ENCODE data around the gene NMT1. TPM values are rescaled to one million over a fixed set of nuclear protein-coding genes. Genes with fewer than 3 reads are reported as not detected.
"Not testable (repeated sequence)": the region's sequence is repeated elsewhere in the genome, so short reads cannot be mapped to it uniquely, and the experiment has no call there.

The NMT1 gene
- polyA plus RNA-seq, 1 of the 3 experiments (the other 2 are of a cell fraction), result 30.1 TPM

DNA sequence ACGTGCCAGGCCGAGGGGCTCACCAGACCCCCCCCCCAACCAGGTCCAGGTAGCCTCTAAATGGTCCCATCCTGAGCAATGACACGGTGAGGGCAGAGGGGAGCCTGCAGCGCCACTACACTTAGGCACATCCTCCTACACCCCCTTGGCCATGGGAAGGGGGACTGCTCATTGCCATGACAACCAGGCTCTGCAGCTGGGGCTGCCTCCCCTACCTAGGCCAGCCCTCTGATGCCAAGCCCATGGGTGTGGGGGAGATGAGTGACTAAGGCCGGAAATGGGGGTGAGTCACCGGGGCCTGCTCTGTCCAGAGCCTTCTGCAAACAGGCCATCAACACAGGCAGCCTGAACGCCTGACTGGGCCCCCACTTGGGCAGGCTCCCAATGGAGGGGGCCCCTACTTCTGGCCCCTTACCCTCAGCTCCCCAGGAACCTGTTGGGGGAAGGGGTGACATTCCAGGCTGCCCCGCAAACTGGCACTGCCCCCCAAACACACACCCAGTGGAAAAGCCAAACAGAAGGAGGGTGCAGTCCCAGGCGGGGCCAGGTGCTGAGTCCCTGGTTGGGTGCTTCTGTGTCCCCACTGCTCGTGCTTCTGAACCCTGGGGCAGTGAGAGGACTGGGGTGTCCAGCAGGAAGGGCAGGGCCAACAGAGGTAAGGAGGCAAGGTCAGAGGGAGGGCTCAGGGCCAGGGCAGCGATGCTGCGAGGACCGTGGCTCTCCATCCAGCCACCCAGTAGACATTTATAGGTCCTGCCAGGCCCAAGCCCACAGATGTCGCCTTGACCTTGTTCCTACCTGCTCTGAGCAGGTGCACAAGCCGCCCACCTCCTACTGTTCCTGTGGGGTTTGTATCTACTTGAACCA, 63.0 kb downstream of the NMT1 start (continued):
- TF ChIP-seq TAF1 (IDR thresholded peaks at IDR 0.05; ENCODE audit: borderline replicate concordance, low read depth, low read length) (no peak), EZH2phosphoT487 (IDR thresholded peaks at IDR 0.05; ENCODE audit: borderline replicate concordance, low read depth) (no peak), GATA2 (CRISPR knock-in tag; IDR thresholded peaks at IDR 0.05) (no peak), FOSL2 (IDR thresholded peaks at IDR 0.05; ENCODE audit: borderline replicate concordance, low read depth) (peak; percentile 99), SIN3A (IDR thresholded peaks at IDR 0.05; ENCODE audit: borderline replicate concordance, low read depth, low read length) (no peak), FOXM1 (IDR thresholded peaks at IDR 0.05; ENCODE audit: low read depth) (no peak), NFIC (IDR thresholded peaks at IDR 0.05; ENCODE audit: borderline replicate concordance) (peak; percentile 79), GABPA (IDR thresholded peaks at IDR 0.05; ENCODE audit: low read depth) (peak; percentile 52; the same call in 1 of the 2 replicates), YY1 (IDR thresholded peaks at IDR 0.05; ENCODE audit: low read depth) (no peak), TCF12 (IDR thresholded peaks at IDR 0.05) (peak; percentile 89), RCOR1 (IDR thresholded peaks at IDR 0.05; ENCODE audit: low read length) (no peak)
- TF ChIP-seq, protein P1, sequence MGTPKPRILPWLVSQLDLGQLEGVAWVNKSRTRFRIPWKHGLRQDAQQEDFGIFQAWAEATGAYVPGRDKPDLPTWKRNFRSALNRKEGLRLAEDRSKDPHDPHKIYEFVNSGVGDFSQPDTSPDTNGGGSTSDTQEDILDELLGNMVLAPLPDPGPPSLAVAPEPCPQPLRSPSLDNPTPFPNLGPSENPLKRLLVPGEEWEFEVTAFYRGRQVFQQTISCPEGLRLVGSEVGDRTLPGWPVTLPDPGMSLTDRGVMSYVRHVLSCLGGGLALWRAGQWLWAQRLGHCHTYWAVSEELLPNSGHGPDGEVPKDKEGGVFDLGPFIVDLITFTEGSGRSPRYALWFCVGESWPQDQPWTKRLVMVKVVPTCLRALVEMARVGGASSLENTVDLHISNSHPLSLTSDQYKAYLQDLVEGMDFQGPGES (IDR thresholded peaks at IDR 0.05; ENCODE audit: low read depth, low read length), result no peak

DNA sequence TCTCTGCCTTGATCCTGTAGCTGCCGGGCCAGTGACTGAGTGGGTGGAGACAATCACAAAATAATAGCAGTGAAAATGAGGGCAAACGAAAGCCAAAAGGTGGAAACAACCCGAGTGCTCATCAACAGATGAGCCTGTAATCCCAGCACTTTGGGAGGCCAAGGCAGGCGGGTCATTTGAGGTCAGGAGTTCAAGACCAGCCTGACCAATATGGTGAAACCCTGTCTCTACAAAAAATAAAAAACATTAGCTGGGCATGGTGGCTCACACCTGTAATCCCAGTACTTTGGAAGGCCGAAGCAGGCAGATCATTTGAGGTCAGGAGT, 63.6 kb downstream of the NMT1 start:
- CTCF ChIA-PET, result interaction anchor here (0.7 to 3.7 kb wide), 5 partner anchors 10 to 197 kb away, joined by 3 to 21 read pairs (median 8); partner anchors contain the start of genes ACBD4 and HEXIM1
- DNase-seq; H3K27me3 ChIP-seq (ENCODE audit: insufficient read depth); H3K9me2 ChIP-seq; POLR2A ChIA-PET; H3K9me3 ChIP-seq; H3K36me3 ChIP-seq (replicated peaks in 1 of 2; ENCODE audit: control insufficient read depth in 1 of 2, insufficient read depth in 2 of 2, low read length in 1 of 2); H4K20me1 ChIP-seq (ENCODE audit: insufficient read depth); H2AFZ ChIP-seq (ENCODE audit: low read depth); H3K4me3 ChIP-seq (ENCODE audit: low read depth in 2 of 2, low read length in 1 of 2): not testable (repeated sequence)
- 61% methylated on average over 5 of the region's 5 CpGs for WGBS (ENCODE audit: low lambda C conversion rate)
- H3K27ac ChIP-seq (ENCODE audit: low read depth in 2 of 2, low read length in 1 of 2), result peak overlapping the region; percentile 56 to 93; a peak in 3 of 4 replicates
- H3F3A ChIP-seq (replicated peaks; ENCODE audit: insufficient read depth), result peaks cover 20% of the 10 kb centered on the region
- peak overlapping the region; percentile 68; the same call in 1 of the 2 replicates for H3K9ac ChIP-seq
- peak overlapping the region; percentile 76 for H3K4me2 ChIP-seq
- peaks cover 35 to 41% of the 10 kb centered on the region in 2 experiments; a peak in 3 of 4 replicates for H3K4me1 ChIP-seq (ENCODE audit: control insufficient read depth in 1 of 2, insufficient read depth in 2 of 2, low read depth in 1 of 2, low read length in 1 of 2)
- peaks cover 82% of the 10 kb centered on the region for H3K79me2 ChIP-seq (ENCODE audit: insufficient read depth)

DNA sequence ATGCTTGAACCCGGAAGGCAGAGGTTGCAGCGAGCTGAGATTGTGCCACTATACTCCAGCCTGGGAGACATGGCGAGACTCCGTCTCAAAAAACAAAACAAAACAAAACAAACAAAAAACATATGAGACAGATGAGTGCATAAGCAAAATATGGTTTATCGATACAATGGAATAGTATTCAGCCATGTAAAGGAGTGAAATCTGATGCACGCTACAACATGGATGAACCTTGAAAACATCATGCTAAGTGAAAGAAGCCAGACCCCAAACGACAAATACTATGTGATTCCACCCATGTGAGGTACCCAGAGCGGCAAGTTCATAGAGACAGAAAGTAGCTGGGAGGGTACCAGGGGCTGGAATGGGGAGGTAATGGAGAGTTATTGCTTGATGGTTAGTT, 64.4 kb downstream of the NMT1 start:
- Histone ChIP-seq H3K4me2 (no peak overlapping the region), H3K4me1 (ENCODE audit: control insufficient read depth in 1 of 2, insufficient read depth in 2 of 2, low read depth in 1 of 2, low read length in 1 of 2) (peaks cover 28 to 41% of the 10 kb centered on the region in 2 experiments; a peak in 3 of 4 replicates), H3K36me3 (replicated peaks in 1 of 2; ENCODE audit: control insufficient read depth in 1 of 2, insufficient read depth in 2 of 2, low read length in 1 of 2) (peaks cover 0 to 7% of the 10 kb centered on the region in 2 experiments), H2AFZ (ENCODE audit: low read depth) (no peak overlapping the region), H3K79me2 (ENCODE audit: insufficient read depth) (peaks cover 90% of the 10 kb centered on the region), H3K9ac (no peak overlapping the region), H3K4me3 (ENCODE audit: low read depth in 2 of 2, low read length in 1 of 2) (no peak overlapping the region), H3K9me3 (no peaks in the 10 kb centered on the region), H3K27ac (ENCODE audit: low read depth in 2 of 2, low read length in 1 of 2) (peak overlapping the region in 1 of 2 experiments; percentile 93; a peak in 1 of 4 replicates), H3K9me2 (no peaks in the 10 kb centered on the region), H3K27me3 (ENCODE audit: insufficient read depth) (no peaks in the 10 kb centered on the region), H3F3A (replicated peaks; ENCODE audit: insufficient read depth) (peaks cover 20% of the 10 kb centered on the region), H4K20me1 (ENCODE audit: insufficient read depth) (no peaks in the 10 kb centered on the region)
- ChIA-PET POLR2A (no interaction called here), CTCF (interaction anchor here (1.1 to 3.7 kb wide), 5 partner anchors 10 to 346 kb away, joined by 3 to 21 read pairs (median 8); partner anchors contain the start of genes ACBD4 and HEXIM1)
- no peak for DNase-seq
- WGBS (ENCODE audit: low lambda C conversion rate), result 99% methylated on average over 8 of the region's 8 CpGs
- TF ChIP-seq EZH2phosphoT487 (IDR thresholded peaks at IDR 0.05; ENCODE audit: borderline replicate concordance, low read depth) (no peak), TEAD4 (IDR thresholded peaks at IDR 0.05; ENCODE audit: borderline replicate concordance, insufficient read depth) (no peak), TAF1 (IDR thresholded peaks at IDR 0.05; ENCODE audit: borderline replicate concordance, low read depth, low read length) (no peak), NFIC (IDR thresholded peaks at IDR 0.05; ENCODE audit: borderline replicate concordance) (no peak), JUND (IDR thresholded peaks at IDR 0.05) (no peak), RCOR1 (IDR thresholded peaks at IDR 0.05; ENCODE audit: low read length) (no peak), GABPA (IDR thresholded peaks at IDR 0.05; ENCODE audit: low read depth) (no peak), MXI1 (IDR thresholded peaks at IDR 0.05; ENCODE audit: low read depth, low read length) (no peak), RXRA (IDR thresholded peaks at IDR 0.05; ENCODE audit: borderline replicate concordance, low read depth) (no peak), GATA2 (CRISPR knock-in tag; IDR thresholded peaks at IDR 0.05) (no peak), FOXM1 (IDR thresholded peaks at IDR 0.05; ENCODE audit: low read depth) (no peak), ELF1 (IDR thresholded peaks at IDR 0.05) (no peak)
- TF ChIP-seq, protein P2, sequence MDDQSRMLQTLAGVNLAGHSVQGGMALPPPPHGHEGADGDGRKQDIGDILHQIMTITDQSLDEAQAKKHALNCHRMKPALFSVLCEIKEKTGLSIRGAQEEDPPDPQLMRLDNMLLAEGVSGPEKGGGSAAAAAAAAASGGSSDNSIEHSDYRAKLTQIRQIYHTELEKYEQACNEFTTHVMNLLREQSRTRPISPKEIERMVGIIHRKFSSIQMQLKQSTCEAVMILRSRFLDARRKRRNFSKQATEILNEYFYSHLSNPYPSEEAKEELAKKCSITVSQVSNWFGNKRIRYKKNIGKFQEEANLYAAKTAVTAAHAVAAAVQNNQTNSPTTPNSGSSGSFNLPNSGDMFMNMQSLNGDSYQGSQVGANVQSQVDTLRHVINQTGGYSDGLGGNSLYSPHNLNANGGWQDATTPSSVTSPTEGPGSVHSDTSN (IDR thresholded peaks at IDR 0.05), result no peak
- TF ChIP-seq, protein P3, sequence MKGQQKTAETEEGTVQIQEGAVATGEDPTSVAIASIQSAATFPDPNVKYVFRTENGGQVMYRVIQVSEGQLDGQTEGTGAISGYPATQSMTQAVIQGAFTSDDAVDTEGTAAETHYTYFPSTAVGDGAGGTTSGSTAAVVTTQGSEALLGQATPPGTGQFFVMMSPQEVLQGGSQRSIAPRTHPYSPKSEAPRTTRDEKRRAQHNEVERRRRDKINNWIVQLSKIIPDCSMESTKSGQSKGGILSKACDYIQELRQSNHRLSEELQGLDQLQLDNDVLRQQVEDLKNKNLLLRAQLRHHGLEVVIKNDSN (IDR thresholded peaks at IDR 0.05; ENCODE audit: borderline replicate concordance, low read depth), result no peak
- TF ChIP-seq, protein P4, sequence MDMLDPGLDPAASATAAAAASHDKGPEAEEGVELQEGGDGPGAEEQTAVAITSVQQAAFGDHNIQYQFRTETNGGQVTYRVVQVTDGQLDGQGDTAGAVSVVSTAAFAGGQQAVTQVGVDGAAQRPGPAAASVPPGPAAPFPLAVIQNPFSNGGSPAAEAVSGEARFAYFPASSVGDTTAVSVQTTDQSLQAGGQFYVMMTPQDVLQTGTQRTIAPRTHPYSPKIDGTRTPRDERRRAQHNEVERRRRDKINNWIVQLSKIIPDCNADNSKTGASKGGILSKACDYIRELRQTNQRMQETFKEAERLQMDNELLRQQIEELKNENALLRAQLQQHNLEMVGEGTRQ (IDR thresholded peaks at IDR 0.05; ENCODE audit: borderline replicate concordance, low read depth, low read length), result no peak

All from SK-N-SH (cell line).